Stimulated activated effector memory CD8-positive, alpha-beta T cell treated with anti-CD3 and anti-CD28 coated beads, Interleukin-12 subunit alpha, Interleukin-12 subunit beta, amount 100 ng/mL, for 72 hours (primary cell): ENCODE results near the gene ZNF254.
"Not testable (repeated sequence)": the region's sequence is repeated elsewhere in the genome, so short reads cannot be mapped to it uniquely, and the experiment has no call there.

Source experiments
- ATAC-seq: fragments of 150-1000 bp; cut with Tn5 transposase; 2 replicates; pipeline ENCODE4 v1.10.0; 2021
- DNase-seq, 2 donors: peaks; one replicate each; pipeline ENCODE4 v3.0.0; 2021 to 2022; ENCODE audit warnings: low spot score in 2 of 2
- H3K27ac Mint-ChIP-seq: one replicate; pipeline ENCODE4 v1.8.0; 2022; ENCODE audit warnings: mild to moderate bottlenecking, mixed read lengths
- H3K36me3 Mint-ChIP-seq: one replicate; pipeline ENCODE4 v1.8.0; 2022; ENCODE audit warnings: mild to moderate bottlenecking, mixed read lengths
- H3K4me1 Mint-ChIP-seq: one replicate; pipeline ENCODE4 v1.8.0; 2022; ENCODE audit warnings: mixed read lengths
- H3K4me3 Mint-ChIP-seq: one replicate; pipeline ENCODE4 v1.8.0; 2022; ENCODE audit warnings: mild to moderate bottlenecking, mixed read lengths
- H3K9me3 Mint-ChIP-seq: one replicate; pipeline ENCODE4 v1.8.0; 2022; ENCODE audit warnings: mixed read lengths

The ZNF254 gene

DNA sequence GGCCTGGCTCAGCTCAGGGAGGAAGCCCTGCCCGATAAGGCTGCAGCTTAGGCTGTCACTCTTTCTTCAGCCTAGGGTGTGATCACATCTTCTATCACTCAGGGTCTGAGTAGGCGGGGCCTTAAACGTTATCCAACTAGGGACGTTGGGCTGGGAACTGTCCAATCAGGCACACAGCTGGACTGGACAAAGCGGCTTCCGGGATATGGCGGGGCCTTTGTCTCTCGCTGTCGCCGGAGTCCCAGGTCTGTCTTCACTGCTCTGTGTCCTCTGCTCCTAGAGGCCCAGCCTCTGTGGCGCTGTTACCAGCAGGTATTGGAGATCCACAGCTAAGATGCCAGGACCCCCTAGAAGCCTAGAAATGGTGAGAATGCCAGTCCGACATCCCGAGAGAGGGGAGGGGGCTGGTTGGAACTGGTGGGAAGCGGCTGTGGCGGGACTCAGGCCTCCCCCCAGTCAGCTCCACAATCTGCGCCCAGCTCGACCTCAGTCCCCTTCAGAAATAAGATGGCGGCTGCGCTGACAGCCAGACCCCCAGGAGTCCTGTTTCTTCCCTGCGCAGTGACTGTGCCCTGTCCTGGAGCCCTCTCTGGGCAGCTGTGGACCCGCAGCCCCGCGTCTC is at the start of gene ZNF254:
ZNF254 (plus strand) TSS at position 214 of the 622 bp plus-strand sequence; CDS start at position 335, 121 bp downstream.
- H3K4me1 Mint-ChIP-seq = no peaks in the 10 kb centered on the region
- ATAC-seq (peak; percentile 100), DNase-seq (peak; percentile 59 to 89)
- no peaks in the 10 kb centered on the region for H3K9me3 Mint-ChIP-seq
- peak within 1 kb of the TSS; percentile 97 for H3K27ac Mint-ChIP-seq
- H3K4me3 Mint-ChIP-seq = peak within 1 kb of the TSS; percentile 88
- peaks cover 24% of the 10 kb centered on the region for H3K36me3 Mint-ChIP-seq

DNA sequence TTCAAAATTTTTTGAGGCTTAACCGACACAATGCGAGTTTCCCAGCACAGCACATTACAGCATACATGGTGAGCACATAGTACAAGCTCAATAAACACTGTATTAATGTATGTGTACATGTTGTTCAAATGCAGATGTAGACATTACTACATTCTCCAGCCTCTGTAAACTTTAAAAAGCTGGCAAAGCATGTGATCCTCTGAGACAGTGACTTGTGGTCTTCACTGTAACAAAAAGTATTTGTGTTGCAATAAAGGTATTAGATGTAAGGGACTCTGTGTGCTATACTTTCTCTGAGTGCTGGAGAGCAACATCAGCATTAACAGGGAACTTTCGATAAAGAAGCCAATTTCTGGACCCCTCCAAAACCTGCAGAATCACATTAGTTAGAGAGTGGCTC is 46.4 kb upstream of the ZNF254 start:
- peak overlapping the region; percentile 68 for H3K27ac Mint-ChIP-seq
- H3K36me3 Mint-ChIP-seq = peaks cover 50% of the 10 kb centered on the region
- H3K9me3 Mint-ChIP-seq = no peaks in the 10 kb centered on the region
- no peak for ATAC-seq
- H3K4me3 Mint-ChIP-seq = no peak overlapping the region
- no peak for DNase-seq
- H3K4me1 Mint-ChIP-seq = peaks cover 35% of the 10 kb centered on the region

DNA sequence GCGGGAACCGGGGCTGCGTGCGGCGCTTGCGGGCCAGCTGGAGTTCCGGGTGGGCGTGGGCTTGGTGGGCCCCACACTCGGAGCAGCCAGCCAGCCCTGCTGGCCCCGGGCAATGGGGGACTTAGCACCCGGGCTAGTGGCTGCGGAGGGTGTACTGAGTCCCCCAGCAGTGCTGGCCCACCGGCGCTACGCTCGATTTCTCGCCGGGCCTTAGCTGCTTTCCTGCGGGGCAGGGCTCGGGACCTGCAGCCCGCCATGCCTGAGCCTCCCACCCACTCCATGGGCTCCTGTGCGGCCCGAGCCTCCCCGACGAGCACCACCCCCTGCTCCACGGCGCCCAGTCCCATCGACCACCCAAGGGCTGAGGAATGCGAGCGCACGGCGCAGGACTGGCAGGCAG is 45.7 kb upstream of the ZNF254 start:
- H3K36me3 Mint-ChIP-seq = peaks cover 51% of the 10 kb centered on the region
- H3K9me3 Mint-ChIP-seq, ATAC-seq, H3K4me3 Mint-ChIP-seq, H3K27ac Mint-ChIP-seq, DNase-seq: not testable (repeated sequence)
- H3K4me1 Mint-ChIP-seq = peaks cover 27% of the 10 kb centered on the region

DNA sequence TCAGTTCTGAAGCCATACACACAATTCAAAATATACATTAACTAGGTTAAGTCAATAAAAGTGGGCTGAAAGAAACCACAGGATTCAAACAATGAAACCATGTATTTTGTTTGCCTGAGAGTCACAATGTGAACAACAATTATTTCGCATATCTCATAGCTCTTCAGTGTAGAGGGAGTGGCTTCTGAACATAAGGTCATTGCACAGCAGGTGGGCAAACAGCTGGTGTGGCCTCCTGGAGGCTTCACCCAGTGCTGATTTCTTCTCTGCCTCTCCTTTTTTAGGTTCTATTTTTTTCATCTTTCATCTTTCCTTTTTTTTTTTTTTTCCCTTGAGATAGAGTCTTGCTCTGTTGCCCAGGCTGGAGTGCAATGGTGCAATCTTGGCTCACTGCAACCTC is 40.4 kb upstream of the ZNF254 start:
- Mint-ChIP-seq H3K27ac (no peak overlapping the region), H3K9me3 (no peaks in the 10 kb centered on the region), H3K36me3 (peaks cover 90% of the 10 kb centered on the region), H3K4me1 (no peaks in the 10 kb centered on the region), H3K4me3 (no peak overlapping the region)
- ATAC-seq (no peak), DNase-seq (no peak)

DNA sequence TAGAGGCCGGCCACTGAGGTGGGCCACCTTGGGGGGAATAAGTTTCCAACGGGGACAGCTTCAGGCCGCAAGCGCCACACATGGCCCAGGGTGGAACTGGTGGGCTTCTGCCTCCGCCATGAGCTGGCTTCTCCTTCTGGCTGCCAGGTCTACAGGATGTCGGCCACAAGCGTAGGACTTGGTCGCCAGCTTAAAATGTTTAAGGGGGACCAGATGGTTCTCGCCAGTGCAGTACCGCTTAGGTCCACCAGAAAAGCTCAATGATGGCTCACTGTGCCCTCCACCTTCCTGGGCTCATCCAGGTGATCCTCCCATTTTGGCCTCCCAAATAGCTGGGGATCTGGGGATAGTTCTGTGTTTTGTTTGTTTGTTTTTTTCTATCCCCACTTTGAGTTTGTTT is 38.7 kb upstream of the ZNF254 start:
- H3K9me3 Mint-ChIP-seq = no peaks in the 10 kb centered on the region

DNA sequence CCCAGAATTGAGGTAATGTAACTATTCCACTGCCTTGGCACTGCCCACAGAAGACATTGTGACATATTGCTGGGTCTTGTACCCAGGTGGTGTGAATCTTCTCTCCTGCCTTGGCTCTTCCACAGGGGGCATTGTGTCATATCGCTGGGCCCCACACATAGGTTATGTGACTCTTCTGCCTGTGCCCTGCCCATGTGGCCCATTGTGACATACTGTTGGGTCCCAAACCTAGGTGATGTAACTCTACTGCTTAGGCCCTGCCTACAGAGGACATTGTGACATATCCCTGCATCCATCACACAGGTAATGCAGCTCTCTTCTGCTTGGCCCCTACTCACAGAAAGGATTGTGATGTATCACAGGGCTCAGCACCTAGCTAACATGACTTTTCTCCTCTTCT is 37.5 kb upstream of the ZNF254 start:
- Mint-ChIP-seq H3K36me3 (peaks cover 84% of the 10 kb centered on the region), H3K9me3 (no peaks in the 10 kb centered on the region), H3K27ac (peak overlapping the region; percentile 56), H3K4me3 (no peak overlapping the region), H3K4me1 (peaks cover 20% of the 10 kb centered on the region)
- ATAC-seq = no peak
- no peak for DNase-seq

More for the DNA sequence above, 38.7 kb upstream of the ZNF254 start:
- Mint-ChIP-seq H3K4me3 (no peak overlapping the region), H3K27ac (no peak overlapping the region), H3K36me3 (peaks cover 87% of the 10 kb centered on the region), H3K4me1 (peaks cover 7% of the 10 kb centered on the region)
- ATAC-seq = no peak
- no peak for DNase-seq

DNA sequence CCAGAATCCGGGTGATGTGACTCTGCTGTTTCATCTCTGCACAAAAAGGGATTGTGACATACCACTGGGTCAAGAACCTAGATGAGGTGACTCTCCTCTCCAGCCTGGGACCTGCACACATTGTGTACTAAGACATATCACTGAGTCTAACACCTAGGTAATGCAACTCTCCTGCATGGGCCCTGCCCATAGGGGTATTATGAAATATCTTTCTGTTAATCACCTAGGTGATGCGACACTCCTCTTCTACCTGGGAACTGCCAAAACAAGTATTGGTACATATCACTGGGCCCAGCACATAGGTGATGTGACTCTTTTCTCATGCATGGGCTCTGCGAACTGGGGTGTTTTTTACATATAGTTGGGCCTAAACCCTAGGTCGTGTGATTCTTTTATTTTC is 35.5 kb upstream of the ZNF254 start:
- Mint-ChIP-seq H3K36me3 (peaks cover 78% of the 10 kb centered on the region), H3K4me1 (peaks cover 30% of the 10 kb centered on the region), H3K4me3 (no peak overlapping the region), H3K27ac (peak overlapping the region; percentile 48), H3K9me3 (no peaks in the 10 kb centered on the region)
- ATAC-seq (no peak), DNase-seq (no peak)

DNA sequence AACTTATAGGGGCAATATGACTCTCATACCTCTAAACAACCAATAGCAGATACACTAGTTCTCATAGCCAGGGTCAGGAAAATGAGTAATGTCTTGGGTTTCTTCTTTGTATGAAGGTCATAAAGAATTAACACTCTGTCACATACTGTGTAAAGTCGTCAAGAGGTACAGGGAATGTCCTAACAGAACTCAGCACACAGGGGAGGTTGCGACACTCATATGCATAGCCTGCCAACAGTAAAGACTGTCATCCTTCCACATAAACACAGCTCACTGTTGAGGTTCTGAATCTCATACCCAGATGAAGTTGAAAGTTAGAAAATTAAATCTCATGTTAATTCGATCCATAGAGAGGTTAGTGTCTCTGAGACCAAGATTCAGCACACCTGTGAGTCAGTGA is 34.2 kb upstream of the ZNF254 start:
- H3K27ac Mint-ChIP-seq = no peak overlapping the region
- no peak overlapping the region for H3K4me3 Mint-ChIP-seq
- no peaks in the 10 kb centered on the region for H3K9me3 Mint-ChIP-seq
- H3K36me3 Mint-ChIP-seq = peaks cover 69% of the 10 kb centered on the region
- H3K4me1 Mint-ChIP-seq = peaks cover 31% of the 10 kb centered on the region
- ATAC-seq (no peak), DNase-seq (no peak)

DNA sequence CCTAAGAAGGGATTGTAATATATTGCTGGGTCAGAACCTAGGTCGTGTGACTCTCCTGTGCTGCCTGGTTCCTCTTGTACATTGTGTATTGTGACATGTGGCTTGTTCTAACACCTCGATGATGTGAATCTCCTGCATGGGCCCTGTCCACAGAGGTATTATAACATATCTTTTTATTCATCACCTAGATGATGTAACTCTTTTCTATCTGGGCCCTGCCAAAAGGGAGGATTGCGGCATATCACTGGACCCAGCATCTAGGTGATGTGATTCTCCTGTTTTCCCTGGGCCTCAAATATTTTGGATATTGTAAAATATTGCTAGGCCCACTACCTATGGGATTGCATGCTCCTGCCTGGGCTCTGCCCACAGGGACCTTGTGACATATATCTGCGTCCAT is 33.4 kb upstream of the ZNF254 start:
- peak overlapping the region; percentile 92 for H3K27ac Mint-ChIP-seq
- H3K4me3 Mint-ChIP-seq = peak overlapping the region; percentile 41
- no peaks in the 10 kb centered on the region for H3K9me3 Mint-ChIP-seq
- peaks cover 31% of the 10 kb centered on the region for H3K4me1 Mint-ChIP-seq
- ATAC-seq (no peak), DNase-seq (no peak)
- H3K36me3 Mint-ChIP-seq = peaks cover 68% of the 10 kb centered on the region

DNA sequence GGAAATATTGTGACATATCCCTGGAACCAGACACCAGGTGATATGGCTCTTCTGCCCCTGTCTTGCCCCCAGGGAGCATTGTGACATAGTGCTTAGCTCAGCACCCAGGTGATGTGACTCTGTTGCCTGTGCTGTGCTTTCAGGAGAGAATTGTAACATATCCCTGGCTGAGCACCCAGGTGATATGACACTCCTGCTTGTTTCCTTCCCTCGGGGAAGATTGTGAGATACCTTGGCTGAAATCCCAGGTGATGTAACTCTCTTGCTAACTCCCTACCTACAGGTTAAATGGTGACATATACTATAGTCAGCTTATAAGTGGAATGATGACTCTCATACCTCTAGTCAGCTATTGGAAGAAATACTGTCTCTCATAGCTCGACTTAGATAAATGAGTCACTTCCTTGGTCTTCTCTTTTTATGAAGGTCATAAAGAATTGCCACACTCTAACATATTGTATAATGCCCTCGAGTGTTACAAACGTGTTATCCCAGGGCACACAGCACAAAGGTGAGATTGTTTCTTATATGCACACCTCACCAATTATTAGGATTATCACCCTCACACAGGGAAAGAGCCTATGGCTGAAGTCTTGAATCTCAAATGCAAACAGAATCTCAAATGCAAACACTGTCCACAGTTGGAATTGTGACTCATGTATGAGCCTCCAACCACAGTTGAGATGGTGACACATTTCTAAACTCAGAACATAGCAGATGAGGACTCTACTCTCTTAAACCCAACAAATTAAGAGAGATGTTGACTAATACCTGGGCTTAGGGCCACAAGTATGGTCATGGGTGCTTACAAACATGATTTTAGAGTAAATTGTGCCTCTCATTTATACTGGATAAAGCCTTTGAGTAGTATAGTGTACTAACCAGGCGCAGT is 32.7 kb upstream of the ZNF254 start:
- DNase-seq (peak; percentile 21 to 68), ATAC-seq (peak; percentile 96)
- Mint-ChIP-seq H3K27ac (peak overlapping the region; percentile 92), H3K4me1 (peaks cover 37% of the 10 kb centered on the region), H3K36me3 (peaks cover 66% of the 10 kb centered on the region), H3K4me3 (peak overlapping the region; percentile 41), H3K9me3 (no peaks in the 10 kb centered on the region)

DNA sequence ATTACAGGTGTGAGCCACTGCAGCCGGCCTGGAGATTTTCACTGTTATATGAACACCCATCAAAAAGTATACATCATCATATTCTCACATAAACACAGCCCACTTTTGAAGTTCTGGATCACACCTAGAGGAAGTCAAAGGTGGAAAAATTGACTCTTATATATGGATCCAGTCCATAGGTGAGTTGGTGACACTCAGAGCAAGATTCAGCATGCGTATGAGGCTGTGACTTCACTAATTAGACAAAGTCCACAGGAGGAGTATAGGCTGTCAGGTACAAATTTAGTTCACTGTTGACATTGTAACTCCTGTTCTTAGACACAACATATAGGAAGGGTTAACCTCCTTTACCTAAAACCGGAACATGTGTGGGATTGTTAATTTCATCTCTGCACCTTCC is 31.4 kb upstream of the ZNF254 start:
- Mint-ChIP-seq H3K9me3 (no peaks in the 10 kb centered on the region), H3K4me3 (no peak overlapping the region), H3K27ac (peak overlapping the region; percentile 75), H3K36me3 (peaks cover 62% of the 10 kb centered on the region), H3K4me1 (peaks cover 46% of the 10 kb centered on the region)
- ATAC-seq (no peak), DNase-seq (no peak)

DNA sequence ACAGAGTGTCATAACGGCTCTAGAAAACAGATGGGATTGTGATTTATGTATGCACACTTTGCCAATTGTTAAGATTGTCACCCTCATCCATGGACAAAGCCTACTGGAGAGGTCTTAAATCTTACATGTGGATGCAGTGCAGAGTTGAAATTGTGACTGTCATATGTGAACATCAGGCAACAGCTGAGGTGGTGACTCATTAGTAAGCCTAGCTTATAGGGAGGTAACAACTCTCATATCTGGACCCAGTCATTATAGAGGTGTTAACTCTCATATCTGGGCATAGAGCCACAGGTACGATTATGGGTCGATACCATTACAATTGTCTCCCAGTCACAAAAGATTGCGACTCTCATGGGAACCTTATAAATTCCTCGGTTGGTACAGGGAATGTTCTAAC is 29.8 kb upstream of the ZNF254 start:
- Mint-ChIP-seq H3K9me3 (no peaks in the 10 kb centered on the region), H3K27ac (peak overlapping the region; percentile 75), H3K4me3 (no peak overlapping the region), H3K36me3 (peaks cover 50% of the 10 kb centered on the region), H3K4me1 (peaks cover 51% of the 10 kb centered on the region)
- DNase-seq (no peak), ATAC-seq (peak; percentile 9)

DNA sequence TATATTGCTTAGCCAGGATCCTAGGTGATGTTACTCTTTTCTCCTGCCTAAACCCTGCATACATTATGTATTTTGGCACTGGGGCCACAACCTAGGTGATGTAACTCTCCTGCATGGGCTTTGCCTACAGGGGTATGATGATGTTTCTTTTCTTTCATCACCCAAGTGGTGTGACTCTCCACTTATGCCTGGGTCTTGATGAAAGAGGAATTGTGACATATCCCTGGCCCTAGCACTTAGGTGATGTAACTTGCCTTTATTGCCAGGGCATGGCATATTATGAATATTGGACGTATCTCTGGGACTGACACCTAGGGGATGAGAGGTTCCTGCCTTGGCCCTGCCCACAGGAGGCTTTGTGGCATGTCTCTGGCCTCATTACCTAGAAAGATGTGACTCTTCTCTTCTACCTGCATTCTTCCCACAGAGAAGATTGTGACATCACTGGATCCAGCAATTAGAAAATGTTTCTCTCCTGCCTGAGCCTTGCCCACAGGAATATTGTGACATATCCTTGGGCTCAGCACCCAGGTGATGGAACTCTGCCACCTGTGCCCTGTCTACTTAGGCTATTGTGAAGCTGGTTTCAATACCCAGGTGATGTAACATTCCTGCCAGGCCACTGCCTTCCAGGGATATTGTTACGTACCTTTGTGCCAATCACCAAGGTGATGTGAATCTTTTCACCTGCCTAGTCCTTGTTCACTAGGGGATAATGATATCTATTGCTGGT is 27.3 kb upstream of the ZNF254 start:
- ATAC-seq (no peak), DNase-seq (no peak)
- peaks cover 36% of the 10 kb centered on the region for H3K36me3 Mint-ChIP-seq
- H3K4me3 Mint-ChIP-seq = no peak overlapping the region
- peaks cover 31% of the 10 kb centered on the region for H3K4me1 Mint-ChIP-seq
- H3K9me3 Mint-ChIP-seq = no peaks in the 10 kb centered on the region
- peak overlapping the region; percentile 66 for H3K27ac Mint-ChIP-seq

DNA sequence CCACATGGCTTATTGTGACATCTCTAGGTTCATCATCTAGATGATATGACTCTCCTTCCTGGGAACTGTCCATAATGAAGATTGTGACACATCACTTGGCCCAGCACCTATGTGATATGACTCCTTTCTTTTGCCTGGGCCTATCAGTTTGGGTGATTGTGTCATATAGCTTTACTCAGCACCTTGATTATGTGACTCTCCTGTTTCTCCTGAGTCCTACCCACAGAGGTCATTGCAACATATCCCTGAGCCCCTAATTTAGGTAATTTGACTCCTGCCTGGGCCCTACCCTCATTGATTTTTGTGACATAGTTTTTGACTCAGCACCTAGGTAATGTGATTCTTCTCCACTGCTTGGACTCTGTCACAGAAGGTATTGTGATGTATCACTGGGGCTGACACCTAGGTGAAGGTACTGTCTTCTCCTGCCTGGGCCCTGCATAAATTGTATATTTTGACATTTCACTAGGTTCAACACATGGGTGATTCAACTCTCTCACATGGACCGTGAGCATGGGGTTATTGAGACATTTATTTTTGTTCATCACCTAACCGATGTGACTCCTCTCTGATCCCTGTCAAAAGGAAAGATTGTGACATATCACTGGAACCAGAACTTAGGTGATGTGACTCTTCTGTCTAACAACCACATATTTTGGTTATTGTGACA is 26.2 kb upstream of the ZNF254 start:
- ATAC-seq = peak; percentile 79
- H3K36me3 Mint-ChIP-seq = peaks cover 30% of the 10 kb centered on the region

DNA sequence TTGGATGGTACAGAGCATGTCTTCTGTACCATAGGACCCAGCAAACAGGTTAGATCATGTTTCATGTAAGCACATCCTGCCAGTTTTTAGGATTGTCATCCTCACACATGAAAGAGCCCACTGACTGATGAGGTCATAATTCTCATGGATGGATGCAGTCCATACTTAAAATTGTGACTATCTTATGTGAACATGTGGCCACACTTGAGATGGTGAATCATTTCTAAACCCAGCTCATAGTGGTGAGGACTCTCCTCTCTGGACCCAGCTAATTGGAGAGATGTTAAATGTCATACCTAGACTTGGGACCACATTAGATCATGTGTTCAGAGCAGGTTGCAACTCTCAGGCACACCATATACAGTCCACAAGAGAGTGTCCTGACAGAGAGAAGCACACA is 24.8 kb upstream of the ZNF254 start:
- Mint-ChIP-seq H3K27ac (no peak overlapping the region), H3K4me1 (peaks cover 29% of the 10 kb centered on the region)

More for the DNA sequence above, 26.2 kb upstream of the ZNF254 start:
- no peak overlapping the region for H3K4me3 Mint-ChIP-seq
- H3K27ac Mint-ChIP-seq = peak overlapping the region; percentile 66
- peaks cover 33% of the 10 kb centered on the region for H3K4me1 Mint-ChIP-seq
- DNase-seq = no peak
- no peaks in the 10 kb centered on the region for H3K9me3 Mint-ChIP-seq

More for the DNA sequence above, 24.8 kb upstream of the ZNF254 start:
- DNase-seq (no peak), ATAC-seq (peak; percentile 58)
- peaks cover 33% of the 10 kb centered on the region for H3K36me3 Mint-ChIP-seq
- no peaks in the 10 kb centered on the region for H3K9me3 Mint-ChIP-seq
- no peak overlapping the region for H3K4me3 Mint-ChIP-seq
